IMR-90 (cell line): ENCODE measurements around the gene TSTD2.

ENCODE experiments used
- CEBPB ChIP-seq: IDR thresholded peaks from 2 replicates; pipeline ENCODE4 v1.6.1; 2012; ENCODE audit warnings: low read depth, low read length, improper control_type of control experiment
- CTCF ChIP-seq: conservative IDR thresholded peaks from 2 replicates; pipeline ENCODE4 v1.5.1; 2012; ENCODE audit warnings: mild to moderate bottlenecking, low read depth, low read length, improper control_type of control experiment
- ELK1 ChIP-seq: fragments of 150-350 bp; IDR thresholded peaks from 2 replicates; pipeline ENCODE4 v1.6.1; 2016; ENCODE audit warnings: low read depth, mild to moderate bottlenecking, low read length, moderate library complexity, borderline replicate concordance
- POLR2A ChIP-seq: IDR thresholded peaks from 2 replicates; pipeline ENCODE4 v1.6.1; 2012; ENCODE audit warnings: mild to moderate bottlenecking, low read depth, low read length
- RCOR1 ChIP-seq: IDR thresholded peaks from 2 replicates; pipeline ENCODE4 v1.6.1; 2012; ENCODE audit warnings: mild to moderate bottlenecking, low read length, improper control_type of control experiment; ENCODE audit not compliant: insufficient replicate concordance
- SMC3 ChIP-seq: fragments of 150-350 bp; IDR thresholded peaks from 2 replicates; pipeline ENCODE4 v1.6.1; 2016; ENCODE audit warnings: low read depth, mild to moderate bottlenecking, antibody characterized with exemption, low read length, moderate library complexity
- USF2 ChIP-seq: fragments of 150-350 bp; IDR thresholded peaks from 2 replicates; pipeline ENCODE4 v1.6.1; 2017; ENCODE audit warnings: mild to moderate bottlenecking, antibody characterized with exemption, low read length, low read depth

GRCh38 chr9:97640325-97640724 is 7.2 kb upstream of the TSTD2 start:
- TF ChIP-seq USF2 (no peak), POLR2A (no peak), CTCF (no peak), ELK1 (no peak), RCOR1 (no peak), CEBPB (no peak), SMC3 (no peak)
